CD4-positive, alpha-beta T cell (primary cell): ENCODE data around the gene DEGS2. TPM values are rescaled to one million over a fixed set of nuclear protein-coding genes. Genes with fewer than 3 reads are reported as not detected.

Source experiments
- ATAC-seq: fragments of 200-7000 bp; cut with Tn5 transposase; one replicate; pipeline ENCODE4 v1.10.0; 2022; ENCODE audit warnings: mild to moderate bottlenecking; ENCODE audit not compliant: poor library complexity
- CTCF ChIA-PET: fragments of 350-600 bp; sonication (Branson Sonifier 250); formaldehyde crosslinking; loops from one replicate; lab custom pipeline; 2021; ENCODE audit warnings: antibody characterized with exemption, inconsistent platforms; lab: Charles Lee
- POLR2A ChIA-PET: fragments of 350-600 bp; sonication (Branson Sonifier 250); formaldehyde crosslinking; loops from one replicate; lab custom pipeline; 2021; ENCODE audit warnings: antibody characterized with exemption, inconsistent platforms; lab: Charles Lee
- DNase-seq, 14 experiments: peaks; one replicate each; pipeline ENCODE4 v3.0.0-alpha.2; 2013 to 2020; ENCODE audit warnings: mixed read lengths in 2 of 14
- H3K27ac ChIP-seq, 2 donors: one replicate each; pipeline versions ENCODE4 v1.5.1 to v1.7.0; 2013; ENCODE audit warnings: low read length in 2 of 2, low read depth in 1 of 2, mild to moderate bottlenecking in 1 of 2
- H3K27me3 ChIP-seq, 2 experiments: 1 replicate in 1 of 2; 2 replicates in 1 of 2; pipeline versions ENCODE4 v1.6.1 to v1.7.0; 2013; ENCODE audit warnings: low read length in 2 of 2, control low read depth in 1 of 2, mild to moderate bottlenecking in 1 of 2, moderate library complexity in 1 of 2; ENCODE audit not compliant: insufficient read depth in 2 of 2, control insufficient read depth in 1 of 2
- H3K36me3 ChIP-seq: one replicate; pipeline ENCODE4 v1.6.1; 2013; ENCODE audit warnings: low read length, control low read depth; ENCODE audit not compliant: insufficient read depth
- H3K4me1 ChIP-seq: one replicate; pipeline ENCODE4 v1.6.1; 2013; ENCODE audit warnings: low read length, control low read depth; ENCODE audit not compliant: insufficient read depth
- H3K4me3 ChIP-seq: one replicate; pipeline ENCODE4 v1.5.1; 2013; ENCODE audit warnings: mild to moderate bottlenecking, low read length, moderate library complexity
- H3K9me3 ChIP-seq, 2 experiments: 1 replicate in 1 of 2; 2 replicates in 1 of 2; pipeline versions ENCODE4 v1.6.1 to v1.7.0; 2013; ENCODE audit warnings: low read length in 2 of 2, mild to moderate bottlenecking in 2 of 2, control low read depth in 1 of 2, moderate library complexity in 1 of 2; ENCODE audit not compliant: control insufficient read depth in 1 of 2, insufficient read depth in 1 of 2
- H3K27ac Mint-ChIP-seq: one replicate; pipeline ENCODE4 v1.8.0; 2020; ENCODE audit warnings: mixed read lengths
- H3K27me3 Mint-ChIP-seq: one replicate; pipeline ENCODE4 v1.8.0; 2021; ENCODE audit warnings: mixed read lengths
- H3K36me3 Mint-ChIP-seq: one replicate; pipeline ENCODE4 v1.8.0; 2021; ENCODE audit warnings: low read depth, mixed read lengths
- H3K4me1 Mint-ChIP-seq: one replicate; pipeline ENCODE4 v1.8.0; 2021; ENCODE audit warnings: low read depth, mixed read lengths
- H3K4me3 Mint-ChIP-seq: one replicate; pipeline ENCODE4 v1.8.0; 2020; ENCODE audit warnings: mild to moderate bottlenecking, mixed read lengths
- H3K9me3 Mint-ChIP-seq: one replicate; pipeline ENCODE4 v1.8.0; 2020; ENCODE audit warnings: mixed read lengths
- intact Hi-C, 2 experiments: fragments of 100-400 bp; cut with DNase I in 1 of 2; cut with micrococcal nuclease in 1 of 2; formaldehyde crosslinking; loops; one replicate each; pipeline versions ENCODE4 v1.15.1 to v1.9.0; 2023 to 2025; cut with DNase I, micrococcal nuclease
- total RNA-seq, 174 experiments: library from RNA in 2 of 174; stranded (reverse) in 2 of 174; gene quantifications; one replicate each; pipeline ENCODE4 v1.2.3 and lab custom pipeline; 2021 to 2026
- TF ChIP-seq, protein P1 (sequence below): fragments of 200-600 bp; IDR thresholded peaks from one replicate; pipeline ENCODE4 v1.8.0; 2022; ENCODE audit warnings: antibody characterized with exemption, mild to moderate bottlenecking

The DEGS2 gene
- total RNA-seq, 2 experiments from 2014 or later: 0.11 TPM; not detected in 1

DNA sequence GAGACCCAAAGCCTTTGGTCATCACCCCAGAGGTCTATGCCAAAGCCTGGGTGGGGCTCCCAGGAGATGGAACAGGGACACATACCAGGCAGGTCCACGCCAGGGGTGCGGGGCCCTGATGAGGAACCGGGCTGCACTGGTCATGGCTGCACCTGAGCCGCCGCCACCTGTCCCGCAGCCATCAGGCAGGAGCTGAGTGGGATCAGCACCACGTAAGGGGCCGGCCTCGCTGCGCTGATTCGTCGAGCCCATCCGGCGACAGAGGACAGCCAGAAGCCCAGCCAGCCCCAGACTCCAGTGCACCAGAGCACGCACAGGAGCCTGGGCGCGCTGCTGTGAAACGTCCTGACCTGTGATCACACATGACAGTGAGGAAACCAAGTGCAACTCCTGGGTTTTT, 15.9 kb downstream of the DEGS2 start:
- ATAC-seq (no peak), DNase-seq (no peak)
- TF ChIP-seq, protein P1, sequence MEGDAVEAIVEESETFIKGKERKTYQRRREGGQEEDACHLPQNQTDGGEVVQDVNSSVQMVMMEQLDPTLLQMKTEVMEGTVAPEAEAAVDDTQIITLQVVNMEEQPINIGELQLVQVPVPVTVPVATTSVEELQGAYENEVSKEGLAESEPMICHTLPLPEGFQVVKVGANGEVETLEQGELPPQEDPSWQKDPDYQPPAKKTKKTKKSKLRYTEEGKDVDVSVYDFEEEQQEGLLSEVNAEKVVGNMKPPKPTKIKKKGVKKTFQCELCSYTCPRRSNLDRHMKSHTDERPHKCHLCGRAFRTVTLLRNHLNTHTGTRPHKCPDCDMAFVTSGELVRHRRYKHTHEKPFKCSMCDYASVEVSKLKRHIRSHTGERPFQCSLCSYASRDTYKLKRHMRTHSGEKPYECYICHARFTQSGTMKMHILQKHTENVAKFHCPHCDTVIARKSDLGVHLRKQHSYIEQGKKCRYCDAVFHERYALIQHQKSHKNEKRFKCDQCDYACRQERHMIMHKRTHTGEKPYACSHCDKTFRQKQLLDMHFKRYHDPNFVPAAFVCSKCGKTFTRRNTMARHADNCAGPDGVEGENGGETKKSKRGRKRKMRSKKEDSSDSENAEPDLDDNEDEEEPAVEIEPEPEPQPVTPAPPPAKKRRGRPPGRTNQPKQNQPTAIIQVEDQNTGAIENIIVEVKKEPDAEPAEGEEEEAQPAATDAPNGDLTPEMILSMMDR: no peak
- H3K27me3 Mint-ChIP-seq: no peaks in the 10 kb centered on the region
- ChIA-PET POLR2A (interaction anchor here (1.5 to 1.7 kb wide), 2 partner anchors 13 to 79 kb away, joined by 4 to 7 read pairs; partner anchors contain the start of gene EVL), CTCF (no interaction called here)
- Histone ChIP-seq H3K27me3 (no peaks in the 10 kb centered on the region), H3K9me3 (peaks cover 0 to 5% of the 10 kb centered on the region in 2 experiments), H3K4me3 (no peak overlapping the region), H3K27ac (no peak overlapping the region), H3K4me1 (peaks cover 46% of the 10 kb centered on the region), H3K36me3 (peaks cover 60% of the 10 kb centered on the region)
- peaks cover 23% of the 10 kb centered on the region for H3K4me1 Mint-ChIP-seq
- no peaks in the 10 kb centered on the region for H3K9me3 Mint-ChIP-seq
- peak overlapping the region; percentile 27 for H3K27ac Mint-ChIP-seq
- no peak overlapping the region for H3K4me3 Mint-ChIP-seq
- H3K36me3 Mint-ChIP-seq: peaks cover 46% of the 10 kb centered on the region
- intact Hi-C loops: no loop called here

DNA sequence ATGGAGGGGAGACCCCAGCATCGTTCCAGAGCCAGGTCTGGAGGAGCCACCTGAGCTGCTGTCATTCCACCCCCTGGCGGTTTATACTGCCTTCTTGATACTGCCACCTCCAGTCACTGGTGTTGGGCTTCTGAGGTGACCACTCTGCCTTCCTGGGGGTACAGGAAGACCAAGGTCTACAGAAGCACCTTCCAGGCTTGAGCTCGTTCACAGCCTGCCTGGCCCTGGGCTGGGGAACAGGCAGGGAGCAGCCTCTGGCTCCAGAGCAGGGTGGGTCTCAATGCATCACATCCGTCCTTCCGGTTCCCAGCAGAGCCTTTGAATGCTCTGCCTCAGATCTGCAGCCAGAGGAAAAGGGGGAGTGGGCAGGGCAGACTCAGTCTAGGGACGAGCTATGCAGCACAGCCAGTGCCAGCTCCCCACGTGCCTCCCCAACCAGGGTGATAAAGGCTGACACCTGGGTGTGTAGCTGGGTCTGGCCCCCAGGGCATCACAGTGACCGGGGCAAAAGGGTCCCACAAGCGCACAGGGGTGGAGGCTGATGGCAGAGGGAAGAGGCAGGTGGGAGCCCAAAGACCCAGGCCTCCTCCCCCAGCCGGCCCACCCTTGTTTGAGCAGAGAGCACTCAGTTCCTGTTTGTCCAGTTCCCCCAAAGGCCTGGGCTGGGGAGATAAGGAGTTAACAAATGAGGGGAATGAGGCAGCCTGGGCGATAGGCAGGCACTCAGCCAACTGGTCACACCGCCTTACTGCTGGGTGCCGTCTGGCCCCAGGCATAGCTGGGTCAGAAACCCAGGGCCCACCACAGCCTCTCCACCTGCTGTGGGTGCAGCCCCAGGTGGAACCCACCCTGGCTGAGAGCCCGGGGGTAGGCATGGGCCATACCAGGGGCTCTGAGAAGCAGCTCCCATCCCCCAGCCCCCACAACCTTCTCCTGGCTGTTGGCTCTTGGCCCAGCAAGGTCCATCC, 17.1 kb downstream of the DEGS2 start:
- ChIA-PET CTCF (no interaction called here), POLR2A (interaction anchor here (0.9 to 1.7 kb wide), 5 partner anchors 12 to 77 kb away, joined by 3 to 7 read pairs (median 4); partner anchors contain the start of gene EVL)
- H3K36me3 ChIP-seq: peaks cover 72% of the 10 kb centered on the region
- Mint-ChIP-seq H3K9me3 (no peaks in the 10 kb centered on the region), H3K27ac (no peak overlapping the region), H3K36me3 (peaks cover 58% of the 10 kb centered on the region), H3K4me3 (no peak overlapping the region), H3K27me3 (no peaks in the 10 kb centered on the region), H3K4me1 (peaks cover 12% of the 10 kb centered on the region)
- no peak overlapping the region for H3K4me3 ChIP-seq
- no peaks in the 10 kb centered on the region for H3K27me3 ChIP-seq
- H3K9me3 ChIP-seq: peaks cover 0 to 5% of the 10 kb centered on the region in 2 experiments
- TF ChIP-seq, protein P1: no peak
- H3K4me1 ChIP-seq: peaks cover 38% of the 10 kb centered on the region
- ATAC-seq (no peak), DNase-seq (no peak)
- intact Hi-C loops: no loop called here
- peak overlapping the region in 1 of 2 donors; percentile 1 for H3K27ac ChIP-seq

DNA sequence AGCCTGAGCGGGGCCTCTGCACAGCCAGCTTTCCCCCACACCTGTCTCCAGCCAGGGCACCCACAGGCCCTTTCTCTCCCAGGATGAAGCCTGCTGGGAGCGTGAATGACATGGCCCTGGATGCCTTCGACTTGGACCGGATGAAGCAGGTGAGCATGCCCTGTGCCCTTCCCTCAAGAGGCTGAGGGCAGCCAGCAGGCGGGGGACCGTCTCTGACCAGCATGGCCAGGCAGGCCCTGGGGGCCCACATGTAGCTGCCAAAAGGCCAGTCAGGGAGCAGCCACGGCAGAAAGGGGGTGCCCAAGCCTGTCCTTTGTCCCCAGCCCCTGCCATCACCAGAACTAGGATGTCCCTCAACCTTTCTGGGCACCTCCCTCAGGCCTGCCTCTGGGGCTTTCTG, 18.3 kb downstream of the DEGS2 start:
- ChIA-PET POLR2A (no interaction called here), CTCF (interaction anchor here (1.0 kb wide), 1 partner anchor 25 kb away, joined by 3 read pairs; no protein-coding TSS in a partner anchor)
- DNase-seq: no peak
- H3K27ac ChIP-seq: no peak overlapping the region
- H3K4me1 ChIP-seq: peaks cover 25% of the 10 kb centered on the region
- H3K4me3 ChIP-seq: no peak overlapping the region
- TF ChIP-seq, protein P1: no peak
- intact Hi-C loops: no loop called here
- no peaks in the 10 kb centered on the region for H3K9me3 ChIP-seq
- no peaks in the 10 kb centered on the region for H3K27me3 ChIP-seq
- Mint-ChIP-seq H3K27me3 (no peaks in the 10 kb centered on the region), H3K27ac (no peak overlapping the region), H3K4me1 (no peaks in the 10 kb centered on the region), H3K36me3 (peaks cover 70% of the 10 kb centered on the region), H3K4me3 (no peak overlapping the region), H3K9me3 (no peaks in the 10 kb centered on the region)
- H3K36me3 ChIP-seq: peaks cover 84% of the 10 kb centered on the region
- ATAC-seq: no peak
